Body of pancreas (tissue), 4 donors: ENCODE measurements around the gene VASH1.

Source experiments
- POLR2A ChIP-seq, 3 donors: fragments of 450-650 bp; IDR thresholded peaks; one replicate each; pipeline ENCODE4 v1.6.1; 2016; ENCODE audit warnings: antibody characterized with exemption in 3 of 3, mild to moderate bottlenecking in 2 of 3
- TF ChIP-seq, protein P1 (sequence below), 7 experiments: fragments of 450-650 bp in 4 of 7; fragments of 200-600 bp in 3 of 7; sonication (generic) in 3 of 7; IDR thresholded peaks; one replicate each; pipeline ENCODE4 v1.5.1; 2016 to 2019; ENCODE audit warnings: antibody characterized with exemption in 7 of 7

DNA sequence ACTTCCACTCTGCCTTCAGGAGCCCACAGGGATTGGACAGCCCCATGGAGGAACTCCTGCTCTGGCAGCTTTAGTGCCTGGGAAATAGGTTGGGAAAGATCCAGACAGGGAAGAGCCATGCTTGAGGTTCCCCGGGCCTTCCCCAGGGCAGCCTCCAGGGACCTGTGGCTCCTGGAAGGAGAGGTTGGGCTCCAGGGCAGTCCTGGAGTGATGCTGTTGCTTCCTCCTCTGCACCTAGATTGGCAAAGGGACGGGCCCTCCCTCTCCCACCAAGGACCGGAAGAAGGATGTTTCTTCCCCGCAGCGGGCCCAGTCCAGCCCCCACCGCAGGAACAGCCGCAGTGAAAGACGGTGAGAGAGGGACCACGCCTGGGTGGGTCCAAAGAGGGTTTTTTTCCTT lies 16.5 kb downstream of the VASH1 start:
- TF ChIP-seq, protein P1, sequence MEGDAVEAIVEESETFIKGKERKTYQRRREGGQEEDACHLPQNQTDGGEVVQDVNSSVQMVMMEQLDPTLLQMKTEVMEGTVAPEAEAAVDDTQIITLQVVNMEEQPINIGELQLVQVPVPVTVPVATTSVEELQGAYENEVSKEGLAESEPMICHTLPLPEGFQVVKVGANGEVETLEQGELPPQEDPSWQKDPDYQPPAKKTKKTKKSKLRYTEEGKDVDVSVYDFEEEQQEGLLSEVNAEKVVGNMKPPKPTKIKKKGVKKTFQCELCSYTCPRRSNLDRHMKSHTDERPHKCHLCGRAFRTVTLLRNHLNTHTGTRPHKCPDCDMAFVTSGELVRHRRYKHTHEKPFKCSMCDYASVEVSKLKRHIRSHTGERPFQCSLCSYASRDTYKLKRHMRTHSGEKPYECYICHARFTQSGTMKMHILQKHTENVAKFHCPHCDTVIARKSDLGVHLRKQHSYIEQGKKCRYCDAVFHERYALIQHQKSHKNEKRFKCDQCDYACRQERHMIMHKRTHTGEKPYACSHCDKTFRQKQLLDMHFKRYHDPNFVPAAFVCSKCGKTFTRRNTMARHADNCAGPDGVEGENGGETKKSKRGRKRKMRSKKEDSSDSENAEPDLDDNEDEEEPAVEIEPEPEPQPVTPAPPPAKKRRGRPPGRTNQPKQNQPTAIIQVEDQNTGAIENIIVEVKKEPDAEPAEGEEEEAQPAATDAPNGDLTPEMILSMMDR (IDR thresholded peaks at IDR 0.05), result no peak
- TF ChIP-seq POLR2A (IDR thresholded peaks at IDR 0.05), result no peak
